ENCODE results near the gene ZNF354B.
A peak's percentile ranks its signal among the peaks of the same experiment; 100 is the strongest.
"Not testable (repeated sequence)": the region's sequence is repeated elsewhere in the genome, so short reads cannot be mapped to it uniquely, and the experiment has no call there.

Gene ZNF354B

GRCh38 chr5:178854284-178854683 is 5.5 kb upstream of the ZNF354B start:
- TF ChIP-seq CTCF (IDR thresholded peaks at IDR 0.05) (no peak), ZFX (IDR thresholded peaks at IDR 0.05; ENCODE audit: borderline replicate concordance) (no peak)

GRCh38 chr5:178860615-178861014 is 862 bp downstream of the ZNF354B start:
- H3K27ac ChIP-seq = peak overlapping the region; percentile 70; the same call in 1 of the 2 replicates

More at GRCh38 chr5:178854284-178854683, 5.5 kb upstream of the ZNF354B start:
- H3K27ac ChIP-seq = no peak overlapping the region

GRCh38 chr5:178861627-178862026 is 1.9 kb downstream of the ZNF354B start:
- TF ChIP-seq ZFX (IDR thresholded peaks at IDR 0.05; ENCODE audit: borderline replicate concordance) (no peak), CTCF (IDR thresholded peaks at IDR 0.05) (no peak)
- no peak overlapping the region for H3K27ac ChIP-seq

GRCh38 chr5:178866946-178867345 is 7.2 kb downstream of the ZNF354B start:
- TF ChIP-seq ZFX (IDR thresholded peaks at IDR 0.05; ENCODE audit: borderline replicate concordance) = no peak
- TF ChIP-seq CTCF (IDR thresholded peaks at IDR 0.05) = no peak
- no peak overlapping the region for H3K27ac ChIP-seq

GRCh38 chr5:178869577-178869976 is 9.8 kb downstream of the ZNF354B start:
- no peak overlapping the region for H3K27ac ChIP-seq
- TF ChIP-seq CTCF (IDR thresholded peaks at IDR 0.05) (no peak), ZFX (IDR thresholded peaks at IDR 0.05; ENCODE audit: borderline replicate concordance) (no peak)

- H3K27ac ChIP-seq = no peak overlapping the region
- no peak for TF ChIP-seq CTCF (IDR thresholded peaks at IDR 0.05)
- no peak for TF ChIP-seq ZFX (IDR thresholded peaks at IDR 0.05; ENCODE audit: borderline replicate concordance)
Observed at GRCh38 chr5:178870411-178870810, 10.7 kb downstream of the ZNF354B start.

GRCh38 chr5:178872302-178872701 is 12.5 kb downstream of the ZNF354B start:
- no peak overlapping the region for H3K27ac ChIP-seq
- TF ChIP-seq CTCF (IDR thresholded peaks at IDR 0.05) = no peak
- no peak for TF ChIP-seq ZFX (IDR thresholded peaks at IDR 0.05; ENCODE audit: borderline replicate concordance)

GRCh38 chr5:178883115-178883694 is 23.5 kb downstream of the ZNF354B start:
- H3K27ac ChIP-seq = not testable (repeated sequence)

Measured in 22Rv1 (cell line).